Mesenchymal stem cell (in vitro differentiated cells and primary cell): ENCODE data around the gene G6PC3.
"Not testable (repeated sequence)": the region's sequence is repeated elsewhere in the genome, so short reads cannot be mapped to it uniquely, and the experiment has no call there.

Experiments
- DNase-seq: peaks from one replicate; pipeline ENCODE4 v3.0.0-alpha.2; 2013
- H2AFZ ChIP-seq: one replicate; pipeline ENCODE4 v1.6.1; 2013; ENCODE audit warnings: low read depth, mild to moderate bottlenecking, control low read depth, inconsistent platforms, low read length, moderate library complexity
- H2AK5ac ChIP-seq: 2 replicates; pipeline ENCODE4 v1.6.1; 2013; ENCODE audit warnings: low read length, moderate library complexity, mild to moderate bottlenecking, inconsistent platforms; ENCODE audit not compliant: severe bottlenecking
- H2BK120ac ChIP-seq: one replicate; pipeline ENCODE4 v1.6.1; 2013; ENCODE audit warnings: low read depth, mild to moderate bottlenecking, inconsistent platforms, low read length, moderate library complexity
- H2BK12ac ChIP-seq, 2 experiments: one replicate each; pipeline ENCODE4 v1.6.1; 2013; ENCODE audit warnings: inconsistent platforms in 2 of 2, low read length in 2 of 2, mild to moderate bottlenecking in 2 of 2, moderate library complexity in 2 of 2, control low read depth in 1 of 2
- H2BK15ac ChIP-seq: one replicate; pipeline ENCODE4 v1.6.1; 2013; ENCODE audit warnings: mild to moderate bottlenecking, low read depth, inconsistent platforms; ENCODE audit not compliant: poor library complexity, severe bottlenecking
- H2BK5ac ChIP-seq: 2 replicates; pipeline ENCODE4 v1.6.1; 2013; ENCODE audit warnings: low read depth, mild to moderate bottlenecking, low read length, control low read depth, inconsistent platforms; ENCODE audit not compliant: poor library complexity, severe bottlenecking
- H3K14ac ChIP-seq, 2 experiments: one replicate each; pipeline ENCODE4 v1.6.1; 2013; ENCODE audit warnings: inconsistent platforms in 2 of 2, low read length in 2 of 2, control low read depth in 1 of 2, mild to moderate bottlenecking in 1 of 2, moderate library complexity in 1 of 2
- H3K18ac ChIP-seq, 2 experiments: one replicate each; pipeline ENCODE4 v1.6.1; 2013; ENCODE audit warnings: inconsistent platforms in 2 of 2, low read length in 2 of 2, control low read depth in 1 of 2, low read depth in 1 of 2, mild to moderate bottlenecking in 1 of 2
- H3K23ac ChIP-seq, 2 experiments: one replicate each; pipeline ENCODE4 v1.6.1; 2013; ENCODE audit warnings: inconsistent platforms in 2 of 2, low read length in 2 of 2, mild to moderate bottlenecking in 2 of 2, moderate library complexity in 2 of 2, control low read depth in 1 of 2
- H3K27ac ChIP-seq: 2 replicates; pipeline ENCODE4 v1.5.1; 2013; ENCODE audit warnings: mild to moderate bottlenecking, moderate library complexity, low read length, control low read depth, inconsistent platforms; ENCODE audit not compliant: poor library complexity, severe bottlenecking
- H3K27me3 ChIP-seq, 2 experiments: 2 replicates each; pipeline versions ENCODE4 v1.6.1 to v1.7.0; 2013; ENCODE audit warnings: low read length in 2 of 2, mild to moderate bottlenecking in 2 of 2, moderate library complexity in 2 of 2, control low read depth in 1 of 2, inconsistent platforms in 1 of 2; ENCODE audit not compliant: control insufficient read depth in 1 of 2, insufficient read depth in 1 of 2
- H3K36me3 ChIP-seq, 2 experiments: 2 replicates each; pipeline versions ENCODE4 v1.6.1 to v1.7.0; 2013; ENCODE audit warnings: low read length in 2 of 2, control low read depth in 1 of 2, inconsistent platforms in 1 of 2, low read depth in 1 of 2, mild to moderate bottlenecking in 1 of 2; ENCODE audit not compliant: insufficient read depth in 2 of 2, control insufficient read depth in 1 of 2
- H3K4ac ChIP-seq, 2 experiments: one replicate each; pipeline ENCODE4 v1.6.1; 2013; ENCODE audit warnings: inconsistent platforms in 2 of 2, low read length in 2 of 2, mild to moderate bottlenecking in 2 of 2, moderate library complexity in 2 of 2, control low read depth in 1 of 2, low read depth in 1 of 2
- H3K4me1 ChIP-seq: 2 replicates; pipeline ENCODE4 v1.6.1; 2013; ENCODE audit warnings: low read depth, low read length, control low read depth; ENCODE audit not compliant: control insufficient read depth, insufficient read depth
- H3K4me2 ChIP-seq: 2 replicates; pipeline ENCODE4 v1.6.1; 2013; ENCODE audit warnings: low read length, mild to moderate bottlenecking, inconsistent platforms; ENCODE audit not compliant: poor library complexity, severe bottlenecking
- H3K4me3 ChIP-seq, 2 experiments: 2 replicates each; pipeline versions ENCODE4 v1.5.1 to v1.7.0; 2013; ENCODE audit warnings: low read length in 2 of 2, mild to moderate bottlenecking in 2 of 2, control low read depth in 1 of 2, low read depth in 1 of 2; ENCODE audit not compliant: insufficient read depth in 1 of 2
- H3K79me1 ChIP-seq: replicated peaks from 2 replicates; pipeline ENCODE4 v1.6.1; 2013; ENCODE audit warnings: mild to moderate bottlenecking, control low read depth, low read length, inconsistent platforms; ENCODE audit not compliant: poor library complexity, severe bottlenecking
- H3K9ac ChIP-seq: 2 replicates; pipeline ENCODE4 v1.7.0; 2013; ENCODE audit warnings: mild to moderate bottlenecking, low read length, moderate library complexity
- H3K9me3 ChIP-seq: 2 replicates; pipeline ENCODE4 v1.7.0; 2013; ENCODE audit warnings: mild to moderate bottlenecking, low read length; ENCODE audit not compliant: control insufficient read depth
- H4K8ac ChIP-seq: one replicate; pipeline ENCODE4 v1.6.1; 2013; ENCODE audit warnings: inconsistent platforms, mild to moderate bottlenecking, low read length, moderate library complexity
- H4K91ac ChIP-seq: one replicate; pipeline ENCODE4 v1.6.1; 2013; ENCODE audit warnings: mild to moderate bottlenecking, low read length, inconsistent platforms
- WGBS: methylation state at CpG from one replicate; pipeline ENCODE4 v1.1.7; 2013; ENCODE audit warnings: mixed read lengths; 5-methylcytosine and 5-hydroxymethylcytosine counted together

G6PC3 gene

DNA sequence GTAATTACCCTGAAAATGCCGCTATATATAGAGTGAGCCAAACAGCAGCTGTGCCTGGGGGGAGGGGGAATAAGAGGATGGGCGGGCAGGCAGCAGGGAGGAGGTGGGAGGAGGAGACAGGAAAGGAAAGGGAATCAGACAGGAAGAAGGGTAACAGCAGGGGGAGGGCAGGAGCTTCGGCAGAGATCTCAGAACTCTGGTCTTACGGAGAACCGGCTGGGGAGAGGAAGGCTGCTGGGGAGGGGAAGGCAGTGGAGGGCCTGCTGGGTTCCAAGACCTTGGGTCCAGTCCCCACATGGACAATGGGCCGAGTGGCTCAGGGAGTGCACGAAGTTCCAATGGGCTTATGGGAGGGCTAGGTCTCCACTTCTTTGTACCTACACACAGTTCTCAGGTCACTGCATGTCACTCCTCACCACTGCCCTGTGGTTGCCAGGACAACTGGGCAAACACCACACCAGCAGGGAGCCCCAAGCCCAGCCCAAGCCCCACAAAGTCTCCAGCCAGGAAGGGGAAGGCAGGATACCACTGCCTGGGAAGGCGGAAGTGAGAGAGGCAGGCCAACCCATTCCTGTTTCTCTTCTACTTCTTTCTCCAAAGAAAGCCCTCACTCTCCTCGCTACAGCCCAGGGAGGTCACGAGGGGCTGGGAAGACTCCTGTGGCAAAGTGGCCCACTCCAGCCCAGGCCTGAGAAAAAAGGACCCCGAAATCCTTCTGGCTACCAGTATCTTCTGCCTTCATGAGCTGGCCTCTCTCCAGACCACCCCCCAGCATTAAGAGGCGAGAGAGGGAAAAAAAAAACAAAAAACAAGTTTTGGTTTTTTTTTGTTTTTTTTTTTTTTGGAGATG lies 25.3 kb downstream of the G6PC3 start:
- Histone ChIP-seq H4K91ac (peak overlapping the region; percentile 90), H2BK15ac (peak overlapping the region; percentile 44), H4K8ac (peak overlapping the region; percentile 94), H3K79me1 (peaks cover 11% of the 10 kb centered on the region), H3K9ac (peak overlapping the region; percentile 84), H2BK120ac (peak overlapping the region; percentile 100), H3K4me3 (peak overlapping the region; percentile 51 to 61), H3K9me3 (no peaks in the 10 kb centered on the region), H3K23ac (peak overlapping the region in 1 of 2 experiments; percentile 91), H3K4ac (peak overlapping the region; percentile 76 to 86), H3K14ac (peak overlapping the region in 1 of 2 experiments; percentile 93), H2AK5ac (peak overlapping the region; percentile 1), H2BK5ac (peak overlapping the region; percentile 92), H3K36me3 (peaks cover 25 to 29% of the 10 kb centered on the region in 2 experiments), H3K27me3 (no peaks in the 10 kb centered on the region), H3K18ac (peak overlapping the region; percentile 95 to 99), H3K4me1 (peaks cover 40% of the 10 kb centered on the region), H2BK12ac (peak overlapping the region; percentile 14 to 59), H3K27ac (peak overlapping the region; percentile 97), H3K4me2 (peak overlapping the region; percentile 75), H2AFZ (no peak overlapping the region)
- 5% methylated on average over 11 of the region's 12 CpGs for WGBS
- DNase-seq, result peak; percentile 99

DNA sequence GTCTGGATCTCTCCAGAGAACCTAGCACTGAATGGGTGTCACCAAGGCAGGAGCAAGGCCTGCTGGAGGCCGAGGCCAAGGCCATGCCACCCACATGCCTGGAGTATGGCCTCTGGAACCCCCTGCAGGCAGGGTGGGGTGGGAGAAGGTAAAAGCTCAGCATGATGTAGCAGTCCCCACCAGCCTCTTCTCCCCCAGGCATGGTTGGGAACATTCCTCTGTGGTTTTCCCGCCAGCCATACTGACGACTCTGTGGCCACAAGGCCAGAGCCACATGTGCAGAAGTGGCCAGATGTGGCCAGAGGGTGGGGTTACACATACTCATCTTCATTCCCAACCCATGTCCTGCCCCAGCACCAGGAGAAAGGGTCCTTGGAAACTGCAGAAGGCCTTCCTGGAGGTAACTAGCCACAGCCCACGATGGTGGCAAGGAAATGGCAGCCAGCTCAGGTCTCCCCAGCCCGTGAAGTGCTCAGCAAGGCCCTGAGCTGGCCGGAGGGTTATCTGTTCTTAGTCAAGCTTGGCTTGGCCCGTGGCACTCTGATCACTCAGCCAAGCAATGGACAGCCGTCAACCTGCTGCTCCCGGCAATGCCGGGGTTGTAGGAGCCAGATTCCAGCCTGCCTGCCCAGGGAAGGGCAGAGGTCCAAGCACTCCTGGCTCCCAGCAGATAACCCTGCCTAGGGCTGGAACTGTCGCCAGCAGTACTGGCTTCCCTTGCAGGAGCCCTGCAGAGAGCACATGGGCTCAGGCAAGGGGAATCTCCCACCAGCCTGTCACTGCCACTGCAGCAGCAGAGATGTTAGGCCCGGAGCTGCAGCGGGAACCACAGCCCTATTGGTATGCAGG lies 26.8 kb downstream of the G6PC3 start:
- H2BK5ac ChIP-seq, result no peak overlapping the region
- 76% methylated on average over 13 of the region's 13 CpGs for WGBS
- H3K9me3 ChIP-seq, result no peaks in the 10 kb centered on the region
- H3K23ac ChIP-seq, result peak overlapping the region in 1 of 2 experiments; percentile 43
- H3K79me1 ChIP-seq, result peaks cover 11% of the 10 kb centered on the region
- H3K27me3 ChIP-seq, result no peaks in the 10 kb centered on the region
- peak overlapping the region; percentile 90 for H4K91ac ChIP-seq
- H3K14ac ChIP-seq, result peak overlapping the region in 1 of 2 experiments; percentile 91
- H2AK5ac ChIP-seq, result peak overlapping the region; percentile 29
- peak overlapping the region; percentile 68 to 88 for H3K4ac ChIP-seq
- no peak overlapping the region for H3K9ac ChIP-seq
- no peak overlapping the region for H2AFZ ChIP-seq
- no peak overlapping the region for H3K4me2 ChIP-seq
- H3K18ac ChIP-seq, result peak overlapping the region; percentile 85 to 97
- peak overlapping the region; percentile 55 for H2BK15ac ChIP-seq
- peaks cover 40% of the 10 kb centered on the region for H3K4me1 ChIP-seq
- peaks cover 15% of the 10 kb centered on the region in 2 experiments for H3K36me3 ChIP-seq
- peak overlapping the region; percentile 23 for H2BK120ac ChIP-seq
- peak overlapping the region; percentile 47 for H4K8ac ChIP-seq
- peak; percentile 88 for DNase-seq
- no peak overlapping the region for H3K4me3 ChIP-seq
- peak overlapping the region; percentile 24 for H3K27ac ChIP-seq
- H2BK12ac ChIP-seq, result peak overlapping the region; percentile 86 to 97

DNA sequence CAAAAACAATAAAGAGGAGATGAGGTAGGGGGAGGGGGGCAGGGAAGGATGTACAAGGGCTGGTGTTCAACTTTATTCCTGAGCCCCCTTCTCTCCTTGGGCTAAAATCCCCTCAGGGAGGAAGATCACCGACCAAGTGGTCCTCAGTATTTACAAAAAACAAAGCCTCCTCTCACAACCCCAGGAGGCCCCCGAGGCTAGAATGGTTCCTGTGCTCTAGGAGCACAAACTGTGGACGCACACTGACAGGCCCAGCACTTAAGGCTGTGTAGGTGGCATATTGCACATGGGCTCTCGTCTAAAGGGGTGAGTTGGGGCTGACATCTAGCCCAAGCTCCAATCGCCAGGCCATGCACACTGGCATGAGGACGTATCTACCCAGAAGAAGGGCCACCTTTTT lies 31.3 kb downstream of the G6PC3 start:
- H2AFZ ChIP-seq, H2BK15ac ChIP-seq, H2AK5ac ChIP-seq, H3K9me3 ChIP-seq, H2BK5ac ChIP-seq, H3K27ac ChIP-seq, H2BK120ac ChIP-seq, H4K91ac ChIP-seq, H3K27me3 ChIP-seq, H3K4me3 ChIP-seq, H3K4me2 ChIP-seq, H3K23ac ChIP-seq, DNase-seq, H3K14ac ChIP-seq: not testable (repeated sequence)
- H3K36me3 ChIP-seq, result peaks cover 13 to 26% of the 10 kb centered on the region in 2 experiments
- H3K4me1 ChIP-seq, result peaks cover 20% of the 10 kb centered on the region
- H3K9ac ChIP-seq, result peak overlapping the region; percentile 63
- peaks cover 27% of the 10 kb centered on the region for H3K79me1 ChIP-seq
- H3K4ac ChIP-seq, result peak overlapping the region in 1 of 2 experiments; percentile 19
- peak overlapping the region; percentile 92 for H4K8ac ChIP-seq
- peak overlapping the region in 1 of 2 experiments; percentile 59 for H2BK12ac ChIP-seq
- WGBS, result 98% methylated on average over 5 of the region's 6 CpGs
- peak overlapping the region; percentile 31 to 61 for H3K18ac ChIP-seq
